CD14-positive monocyte (primary cell): ENCODE data around the gene SEMA7A. TPM values are rescaled to one million over a fixed set of nuclear protein-coding genes. Genes with fewer than 3 reads are reported as not detected.

ENCODE experiments used
- DNase-seq, 3 donors: peaks; one replicate each; pipeline ENCODE4 v3.0.0-alpha.2; 2011 to 2022
- H2AFZ ChIP-seq: 2 replicates; pipeline ENCODE4 v1.6.0; 2012; ENCODE audit warnings: mild to moderate bottlenecking, low read depth, low read length, inconsistent platforms; ENCODE audit not compliant: insufficient read depth, poor library complexity, severe bottlenecking
- H3K27ac ChIP-seq, 2 donors: 1 replicate in 1 of 2; 2 replicates in 1 of 2; pipeline ENCODE4 v1.5.1; 2012 to 2013; ENCODE audit warnings: low read length in 2 of 2, control low read depth in 1 of 2, inconsistent platforms in 1 of 2, low read depth in 1 of 2, mild to moderate bottlenecking in 1 of 2
- H3K27me3 ChIP-seq, 2 donors: one replicate each; pipeline versions ENCODE4 v1.6.0 to v1.6.1; 2011 to 2013; ENCODE audit warnings: low read length in 2 of 2; ENCODE audit not compliant: control insufficient read depth in 2 of 2, insufficient read depth in 2 of 2
- H3K36me3 ChIP-seq, 2 donors: replicated peaks in 1 of 2; 1 replicate in 1 of 2; 2 replicates in 1 of 2; pipeline versions ENCODE4 v1.5.1 to v1.6.1; 2012 to 2013; ENCODE audit warnings: low read length in 2 of 2, control low read depth in 1 of 2, inconsistent platforms in 1 of 2, mild to moderate bottlenecking in 1 of 2; ENCODE audit not compliant: insufficient read depth in 2 of 2, control insufficient read depth in 1 of 2
- H3K4me1 ChIP-seq, 2 donors: 1 replicate in 1 of 2; 2 replicates in 1 of 2; pipeline versions ENCODE4 v1.5.1 to v1.6.1; 2012 to 2013; ENCODE audit warnings: low read length in 2 of 2, control low read depth in 1 of 2, inconsistent platforms in 1 of 2, mild to moderate bottlenecking in 1 of 2, moderate library complexity in 1 of 2; ENCODE audit not compliant: insufficient read depth in 2 of 2, control insufficient read depth in 1 of 2
- H3K4me2 ChIP-seq: replicated peaks from 2 replicates; pipeline ENCODE3; 2012; ENCODE audit warnings: low read length, moderate library complexity, mild to moderate bottlenecking; ENCODE audit not compliant: poor library complexity, severe bottlenecking; ENCODE audit errors: extremely low read depth
- H3K4me3 ChIP-seq, 3 experiments: fragments of 200-600 bp in 1 of 3; sonication (generic) in 1 of 3; replicated peaks in 1 of 3; 1 replicate in 2 of 3; 2 replicates in 1 of 3; pipeline ENCODE4 v1.5.1; 2011 to 2013; ENCODE audit warnings: low read length in 3 of 3, mild to moderate bottlenecking in 3 of 3, control low read depth in 2 of 3, low read depth in 2 of 3, inconsistent platforms in 1 of 3, moderate library complexity in 1 of 3
- H3K79me2 ChIP-seq: 2 replicates; pipeline ENCODE4 v1.6.0; 2012; ENCODE audit warnings: mild to moderate bottlenecking, control low read depth, inconsistent platforms, low read length, moderate library complexity; ENCODE audit not compliant: insufficient read depth
- H3K9ac ChIP-seq: 2 replicates; pipeline ENCODE4 v1.6.0; 2017; ENCODE audit warnings: low read length, mild to moderate bottlenecking; ENCODE audit not compliant: insufficient read depth, poor library complexity, severe bottlenecking
- H3K9me3 ChIP-seq, 2 donors: replicated peaks in 1 of 2; 1 replicate in 1 of 2; 2 replicates in 1 of 2; pipeline versions ENCODE4 v1.5.1 to v1.6.1; 2012 to 2013; ENCODE audit warnings: low read length in 2 of 2, control low read depth in 1 of 2; ENCODE audit not compliant: control insufficient read depth in 1 of 2, insufficient read depth in 1 of 2
- H4K20me1 ChIP-seq: 2 replicates; pipeline ENCODE4 v1.6.0; 2012; ENCODE audit warnings: mild to moderate bottlenecking, low read length, control low read depth, moderate library complexity; ENCODE audit not compliant: insufficient read depth
- H3K27ac Mint-ChIP-seq, 7 donors: one replicate each; pipeline ENCODE4 v1.8.0; 2020; ENCODE audit warnings: mild to moderate bottlenecking in 7 of 7, mixed read lengths in 7 of 7, moderate library complexity in 6 of 7, inconsistent platforms in 2 of 7
- H3K27me3 Mint-ChIP-seq, 3 donors: one replicate each; pipeline ENCODE4 v1.8.0; 2021 to 2022; ENCODE audit warnings: low read depth in 3 of 3, mild to moderate bottlenecking in 3 of 3, mixed read lengths in 3 of 3, moderate library complexity in 3 of 3, inconsistent platforms in 1 of 3
- H3K36me3 Mint-ChIP-seq, 2 donors: one replicate each; pipeline ENCODE4 v1.8.0; 2020; ENCODE audit warnings: mixed read lengths in 2 of 2, inconsistent platforms in 1 of 2, mild to moderate bottlenecking in 1 of 2
- H3K4me1 Mint-ChIP-seq: one replicate; pipeline ENCODE4 v1.8.0; 2020; ENCODE audit warnings: mild to moderate bottlenecking, mixed read lengths
- H3K4me3 Mint-ChIP-seq, 2 donors: one replicate each; pipeline ENCODE4 v1.8.0; 2020; ENCODE audit warnings: mild to moderate bottlenecking in 2 of 2, mixed read lengths in 2 of 2, moderate library complexity in 1 of 2
- H3K9me3 Mint-ChIP-seq, 7 donors: one replicate each; pipeline ENCODE4 v1.8.0; 2020 to 2022; ENCODE audit warnings: mixed read lengths in 7 of 7, mild to moderate bottlenecking in 6 of 7, moderate library complexity in 6 of 7, inconsistent platforms in 2 of 7
- CTCF ChIP-seq: fragments of 200-600 bp; IDR thresholded peaks from one replicate; pipeline ENCODE4 v1.8.0; 2022; ENCODE audit warnings: antibody characterized with exemption, mild to moderate bottlenecking
- WGBS: methylation state at CpG from one replicate; pipeline ENCODE4 v1.1.5; 2013; ENCODE audit warnings: missing lambda C conversion rate; ENCODE audit not compliant: insufficient coverage; 5-methylcytosine and 5-hydroxymethylcytosine counted together
- intact Hi-C, 2 donors: fragments of 100-400 bp; cut with micrococcal nuclease; formaldehyde crosslinking; loops; one replicate each; pipeline versions ENCODE4 v1.15.0 to v1.15.1; 2023
- polyA plus RNA-seq, 3 donors: library from polyadenylated mRNA; depleted of rRNA in 1 of 3; unstranded in 2 of 3; stranded (reverse) in 1 of 3; fragments of 300-500 nt in 2 of 3; fragments of >200 nt in 1 of 3; fragmentation: Illumina TruSeq in 2 of 3; gene quantifications; 1 replicate in 2 of 3; 2 replicates in 1 of 3; pipeline ENCODE4 v1.2.3, GENCODE V29; 2012 to 2021

SEMA7A gene
- polyA plus RNA-seq, 3 donors: 0.04 to 4.8 (median 0.15) TPM

- H3K4me3 ChIP-seq: no peak overlapping the region
- peaks cover 3 to 15% of the 10 kb centered on the region in 2 donors for H3K27me3 ChIP-seq
- no peak overlapping the region for H2AFZ ChIP-seq
- H3K4me2 ChIP-seq: no peak overlapping the region
- peaks cover 6% of the 10 kb centered on the region for H4K20me1 ChIP-seq
- Mint-ChIP-seq H3K4me3 (no peak overlapping the region), H3K27ac (no peak overlapping the region), H3K27me3 (peaks cover 17 to 43% (median 23%) of the 10 kb centered on the region in 3 donors), H3K4me1 (peaks cover 21% of the 10 kb centered on the region), H3K36me3 (no peaks in the 10 kb centered on the region), H3K9me3 (no peaks in the 10 kb centered on the region)
- no peak overlapping the region for H3K27ac ChIP-seq
- peaks cover 14 to 19% of the 10 kb centered on the region in 2 donors for H3K4me1 ChIP-seq
- H3K36me3 ChIP-seq: no peaks in the 10 kb centered on the region
- H3K9ac ChIP-seq: no peak overlapping the region
- intact Hi-C loops: loop anchor here in 1 of 2 donors (10.0 kb wide), 1 partner anchor 388 kb away; no protein-coding TSS in a partner anchor
- H3K79me2 ChIP-seq: no peaks in the 10 kb centered on the region
- no peaks in the 10 kb centered on the region for H3K9me3 ChIP-seq
- DNase-seq: no peak
- no peak for TF ChIP-seq CTCF
- 100% methylated on average over 1 of the region's 6 CpGs for WGBS
Measured at GRCh38 chr15:74376825-74377581, 56.8 kb downstream of the SEMA7A start.

- Mint-ChIP-seq H3K4me1 (peaks cover 21% of the 10 kb centered on the region), H3K9me3 (no peaks in the 10 kb centered on the region), H3K36me3 (no peaks in the 10 kb centered on the region), H3K27me3 (peaks cover 22 to 49% (median 24%) of the 10 kb centered on the region in 3 donors), H3K27ac (no peak overlapping the region), H3K4me3 (peak overlapping the region in 1 of 2 donors; percentile 4)
- peaks cover 3 to 15% of the 10 kb centered on the region in 2 donors for H3K27me3 ChIP-seq
- WGBS: 83% methylated on average over 1 of the region's 1 CpG
- no peak overlapping the region for H3K9ac ChIP-seq
- H3K79me2 ChIP-seq: no peaks in the 10 kb centered on the region
- no peak for DNase-seq
- no peaks in the 10 kb centered on the region for H3K9me3 ChIP-seq
- H4K20me1 ChIP-seq: peaks cover 6% of the 10 kb centered on the region
- H3K4me1 ChIP-seq: peaks cover 14 to 19% of the 10 kb centered on the region in 2 donors
- no peak overlapping the region for H3K27ac ChIP-seq
- no peak for TF ChIP-seq CTCF
- H2AFZ ChIP-seq: no peak overlapping the region
- intact Hi-C loops: loop anchor here in 1 of 2 donors (10.0 kb wide), 1 partner anchor 389 kb away; no protein-coding TSS in a partner anchor
- H3K36me3 ChIP-seq: no peaks in the 10 kb centered on the region
- H3K4me2 ChIP-seq: no peak overlapping the region
- H3K4me3 ChIP-seq: no peak overlapping the region
Measured at GRCh38 chr15:74376226-74376625, 57.5 kb downstream of the SEMA7A start.
